HepG2 (cell line): ENCODE data around the gene DPH6. TPM values are rescaled to one million over a fixed set of nuclear protein-coding genes. Genes with fewer than 3 reads are reported as not detected.

Experiments used
- ATAC-seq: fragments of 200-7000 bp; cut with Tn5 transposase; 3 replicates; pipeline ENCODE4 v1.9.1; 2020; ENCODE audit warnings: mild to moderate bottlenecking, moderate library complexity
- BruUV-seq: library from RNA; stranded (reverse); fragments of 400-500 nt; replicated peaks from 2 replicates; lab custom pipeline; 2021; lab: Mats Ljungman, UMichigan
- CTCF ChIA-PET: fragments of 300-600 bp; formaldehyde crosslinking; extraction: SDS; loops from one replicate; lab custom pipeline; 2021; ENCODE audit warnings: low total read pairs, inconsistent platforms, low intra/inter-chr PET ratio; lab: Yijun Ruan, JAX
- POLR2A ChIA-PET: fragments of 350-600 bp; sonication (Branson Sonifier 250); formaldehyde crosslinking; loops from one replicate; lab custom pipeline; 2020; ENCODE audit warnings: antibody characterized with exemption, inconsistent platforms; lab: Yijun Ruan, JAX
- DNase-seq: peaks from one replicate; pipeline ENCODE4 v3.0.0-alpha.2; 2015; ENCODE audit warnings: low spot score
- FAIRE-seq: peaks from 3 replicates; lab custom pipeline; 2011; peaks lifted over from hg19 to GRCh38; lab: Jason Lieb, UNC
- H2AFZ ChIP-seq: one replicate; pipeline ENCODE4 v1.6.1; 2011; ENCODE audit warnings: low read length, inconsistent platforms
- H3K27ac ChIP-seq: fragments of 300-600 bp; 3 replicates; pipeline ENCODE4 v1.8.0; 2011; ENCODE audit warnings: mixed run types, mild to moderate bottlenecking, mixed read lengths, low read length, inconsistent platforms; ENCODE audit not compliant: insufficient read depth; ENCODE audit errors: extremely low read length
- H3K27me3 ChIP-seq, 2 experiments: fragments of 200-600 bp in 1 of 2; 2 replicates in 1 of 2; 3 replicates in 1 of 2; pipeline versions ENCODE4 v1.6.0 to v1.8.0; 2011; ENCODE audit warnings: low read length in 2 of 2, mild to moderate bottlenecking in 2 of 2, moderate library complexity in 2 of 2, inconsistent platforms in 1 of 2; ENCODE audit not compliant: insufficient read depth in 2 of 2, control insufficient read depth in 1 of 2
- H3K36me3 ChIP-seq, 2 experiments: fragments of 200-600 bp in 1 of 2; replicated peaks in 1 of 2; 2 replicates in 1 of 2; 3 replicates in 1 of 2; pipeline versions ENCODE4 v1.5.1 to v1.8.0; 2011; ENCODE audit warnings: low read length in 2 of 2, inconsistent platforms in 1 of 2; ENCODE audit not compliant: insufficient read depth in 2 of 2, control insufficient read depth in 1 of 2
- H3K4me1 ChIP-seq: 2 replicates; pipeline ENCODE4 v1.5.1; 2012; ENCODE audit warnings: low read length, inconsistent platforms; ENCODE audit not compliant: insufficient read depth
- H3K4me2 ChIP-seq: 2 replicates; pipeline ENCODE4 v1.6.0; 2011; ENCODE audit warnings: low read depth, low read length, inconsistent platforms
- H3K4me3 ChIP-seq, 3 experiments: fragments of 200-600 bp in 1 of 3; sonication (generic), shearing (Covaris generic) in 1 of 3; replicated peaks in 1 of 3; 2 replicates each; pipeline ENCODE4 v1.5.1; 2011 to 2016; ENCODE audit warnings: low read length in 3 of 3, inconsistent platforms in 2 of 3, low read depth in 2 of 3, mild to moderate bottlenecking in 2 of 3, control low read depth in 1 of 3, mixed read lengths in 1 of 3; ENCODE audit not compliant: insufficient read depth in 1 of 3
- H3K79me2 ChIP-seq: one replicate; pipeline ENCODE4 v1.6.1; 2011; ENCODE audit warnings: low read length, inconsistent platforms; ENCODE audit not compliant: insufficient read depth
- H3K9ac ChIP-seq: 2 replicates; pipeline ENCODE4 v1.6.0; 2011; ENCODE audit warnings: mild to moderate bottlenecking, low read depth, low read length, inconsistent platforms; ENCODE audit not compliant: insufficient read depth
- H3K9me3 ChIP-seq: 2 replicates; pipeline ENCODE4 v1.5.1; 2012; ENCODE audit warnings: mild to moderate bottlenecking, low read length
- H4K20me1 ChIP-seq: 2 replicates; pipeline ENCODE4 v1.6.0; 2011; ENCODE audit warnings: inconsistent platforms, mild to moderate bottlenecking, low read length, moderate library complexity; ENCODE audit not compliant: insufficient read depth
- AGO1 ChIP-seq: fragments of 200-400 bp; formaldehyde crosslinking; IDR thresholded peaks from 2 replicates; pipeline ENCODE4 v1.6.1; 2017; ENCODE audit warnings: mild to moderate bottlenecking, low read depth, low read length, moderate library complexity; ENCODE audit not compliant: poor library complexity, severe bottlenecking
- CEBPB ChIP-seq: IDR thresholded peaks from 2 replicates; pipeline ENCODE4 v1.6.1; 2011; ENCODE audit warnings: low read depth, low read length, improper control_type of control experiment, borderline replicate concordance
- ERF ChIP-seq: IDR thresholded peaks from 2 replicates; pipeline ENCODE4 v1.6.1; 2018; ENCODE audit warnings: missing biosample characterization, missing genetic modification reagents
- MAZ ChIP-seq, 2 experiments: sonication (generic) in 1 of 2; formaldehyde crosslinking in 1 of 2; IDR thresholded peaks; 2 replicates each; pipeline versions ENCODE4 v1.5.0 to v1.6.1; 2012 to 2020; ENCODE audit warnings: low read depth in 2 of 2, mild to moderate bottlenecking in 2 of 2, borderline replicate concordance in 1 of 2, improper control_type of control experiment in 1 of 2, low read length in 1 of 2, missing genetic modification reagents in 1 of 2, moderate library complexity in 1 of 2
- NFKB2 ChIP-seq: sonication (generic); formaldehyde crosslinking; IDR thresholded peaks from 2 replicates; pipeline ENCODE4 v1.4.0; 2020; ENCODE audit warnings: missing genetic modification reagents, borderline replicate concordance
- RNF2 ChIP-seq: fragments of 450-650 bp; conservative IDR thresholded peaks from 2 replicates; pipeline ENCODE4 v1.6.1; 2016; ENCODE audit warnings: low read depth
- ZNF572 ChIP-seq: sonication (generic); formaldehyde crosslinking; IDR thresholded peaks from 2 replicates; pipeline ENCODE4 v1.5.1; 2020; ENCODE audit warnings: mild to moderate bottlenecking, missing genetic modification reagents
- ZNF644 ChIP-seq: IDR thresholded peaks from 2 replicates; pipeline ENCODE4 v1.6.1; 2016; ENCODE audit warnings: low read depth
- ZSCAN22 ChIP-seq: sonication (generic); formaldehyde crosslinking; IDR thresholded peaks from 2 replicates; pipeline ENCODE4 v1.4.0; 2020; ENCODE audit warnings: mild to moderate bottlenecking, missing genetic modification reagents
- WGBS: methylation state at CpG from one replicate; pipeline ENCODE4 v1.1.6; 2017; ENCODE audit warnings: low lambda C conversion rate; 5-methylcytosine and 5-hydroxymethylcytosine counted together
- in situ Hi-C: cut with HindIII; loops from 2 replicates; pipeline ENCODE4 v1.10.0; 2017; ENCODE audit warnings: low pct_unique_long_range_greater_than_20kb; ENCODE audit not compliant: extremely low pct_ligation_motif_present
- intact Hi-C: fragments of 100-400 bp; cut with micrococcal nuclease; formaldehyde crosslinking; loops from one replicate; pipeline ENCODE4 v1.10.0; 2022; ENCODE audit not compliant: unreplicated experiment
- polyA plus RNA-seq, 8 experiments: library from polyadenylated mRNA; depleted of rRNA in 3 of 8; stranded (reverse) in 7 of 8; unstranded in 1 of 8; fragments of >200 nt; fragmentation: Illumina TruSeq in 4 of 8; extraction: Trizol in 4 of 8; gene quantifications; 2 replicates each; pipeline versions ENCODE4 v1.2.1 to v1.2.3, GENCODE V29; 2011 to 2016; ENCODE audit warnings: low read depth in 4 of 8, missing spikeins in 1 of 8, mixed read lengths in 1 of 8; ENCODE audit not compliant: insufficient read depth in 1 of 8
- total RNA-seq, 5 experiments: library from RNA; depleted of rRNA; stranded (reverse); fragments of >200 nt; fragmentation: Illumina TruSeq; extraction: Trizol; gene quantifications; 2 replicates each; pipeline ENCODE4 v1.2.3, GENCODE V29; 2016; ENCODE audit warnings: low read depth in 1 of 5
- TF ChIP-seq, protein P1 (sequence below): IDR thresholded peaks from 2 replicates; pipeline ENCODE4 v1.6.1; 2016; ENCODE audit warnings: missing genetic modification reagents, missing compliant biosample characterization
- TF ChIP-seq, protein P2 (sequence below): sonication (generic); formaldehyde crosslinking; IDR thresholded peaks from 2 replicates; pipeline ENCODE4 v1.5.1; 2020; ENCODE audit warnings: missing genetic modification reagents, mild to moderate bottlenecking, borderline replicate concordance
- TF ChIP-seq, protein P3 (sequence below): sonication (generic); formaldehyde crosslinking; conservative IDR thresholded peaks from 2 replicates; pipeline ENCODE4 v1.4.0; 2020; ENCODE audit warnings: missing genetic modification reagents
- TF ChIP-seq, protein P4 (sequence below): IDR thresholded peaks from 2 replicates; pipeline ENCODE4 v1.6.1; 2016; ENCODE audit warnings: missing compliant biosample characterization, missing genetic modification reagents, borderline replicate concordance

DPH6 gene
- total and polyA plus RNA-seq, 2 of the 13 experiments (the other 11 are each of a cell fraction or from before 2014, with no cell fraction given) = 10.2 to 25.8 TPM

DNA sequence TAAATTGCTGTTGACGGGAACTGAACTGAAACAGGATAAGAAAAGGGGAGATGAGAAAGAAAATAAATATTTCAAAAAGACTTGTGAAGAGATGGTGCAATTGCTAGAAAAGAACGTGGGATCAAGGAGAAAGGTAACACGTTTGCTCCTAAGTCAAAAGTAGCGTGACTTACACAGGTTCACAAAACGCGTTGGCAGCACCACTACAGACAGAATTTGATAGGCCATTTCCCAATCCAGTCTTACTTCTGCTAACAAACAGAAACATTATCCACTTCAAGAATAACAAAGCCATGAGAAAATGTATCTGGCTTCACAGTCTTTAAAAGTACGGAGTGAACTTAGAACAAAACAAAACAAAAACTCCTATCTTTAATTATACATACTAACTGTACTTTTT is 75.5 kb downstream of the DPH6 start (continued):
- TF ChIP-seq ERF (CRISPR knock-in tag) (no peak), ZSCAN22 (CRISPR knock-in tag) (no peak), RNF2 (no peak)

DNA sequence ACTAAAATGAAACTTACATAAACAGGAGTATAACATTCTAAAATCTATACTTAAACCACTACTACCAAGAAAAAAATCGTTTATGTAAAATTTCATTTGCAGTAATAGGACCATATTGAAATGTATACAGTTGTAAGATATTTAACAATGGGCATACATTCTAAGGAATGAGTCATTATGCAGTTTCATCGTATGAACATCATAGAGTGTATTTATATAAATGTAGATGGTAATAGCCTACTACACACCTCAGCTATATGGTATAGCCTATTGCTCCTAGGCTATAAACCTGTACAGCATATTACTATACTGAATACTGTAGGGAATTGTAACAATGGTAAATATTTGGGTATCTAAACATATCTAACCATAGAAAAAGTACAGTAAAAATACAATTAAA is 79.5 kb downstream of the DPH6 start:
- Histone ChIP-seq H3K27ac (no peak overlapping the region), H3K36me3 (no peaks in the 10 kb centered on the region), H3K4me3 (no peak overlapping the region), H3K9ac (no peak overlapping the region), H4K20me1 (no peaks in the 10 kb centered on the region), H3K9me3 (no peaks in the 10 kb centered on the region), H3K79me2 (no peaks in the 10 kb centered on the region), H2AFZ (no peak overlapping the region), H3K4me2 (no peak overlapping the region), H3K4me1 (no peaks in the 10 kb centered on the region), H3K27me3 (no peaks in the 10 kb centered on the region)
- in situ Hi-C loops = no loop called here
- POLR2A ChIA-PET = no interaction called here
- CTCF ChIA-PET = no interaction called here
- WGBS = 24% methylated on average over 2 of the region's 2 CpGs
- no TSS peak for BruUV-seq
- ATAC-seq (no peak), DNase-seq (no peak), FAIRE-seq (no peak)
- intact Hi-C loops = no loop called here
- TF ChIP-seq ZNF644 (no peak), ZNF572 (CRISPR knock-in tag) (no peak)
- TF ChIP-seq, protein P1, sequence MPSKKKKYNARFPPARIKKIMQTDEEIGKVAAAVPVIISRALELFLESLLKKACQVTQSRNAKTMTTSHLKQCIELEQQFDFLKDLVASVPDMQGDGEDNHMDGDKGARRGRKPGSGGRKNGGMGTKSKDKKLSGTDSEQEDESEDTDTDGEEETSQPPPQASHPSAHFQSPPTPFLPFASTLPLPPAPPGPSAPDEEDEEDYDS (CRISPR knock-in tag) = no peak

DNA sequence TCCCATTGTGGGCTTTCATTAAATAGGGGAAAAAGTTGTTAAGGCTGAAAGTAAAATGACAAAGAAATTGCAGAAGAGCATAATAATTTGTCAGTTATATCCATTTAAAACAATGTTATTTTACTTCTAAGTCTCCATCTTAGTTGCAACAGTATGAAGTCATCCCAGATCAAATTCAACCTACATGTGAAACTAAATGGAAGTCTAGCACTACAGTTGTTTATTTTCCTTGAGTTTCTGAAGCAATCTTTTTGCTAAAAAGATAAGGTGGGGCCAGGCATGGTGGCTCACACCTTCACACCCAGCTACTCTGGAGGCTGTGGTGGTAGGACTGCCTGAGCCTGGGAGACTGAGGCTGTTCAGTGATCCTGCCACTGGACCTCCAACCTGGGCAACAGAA is 80.2 kb downstream of the DPH6 start:
- no peak for FAIRE-seq
- no peaks in the 10 kb centered on the region for H4K20me1 ChIP-seq
- H3K27me3 ChIP-seq = no peaks in the 10 kb centered on the region
- ChIA-PET CTCF (no interaction called here), POLR2A (no interaction called here)
- ATAC-seq = no peak
- in situ Hi-C loops = no loop called here
- H3K4me2 ChIP-seq = no peak overlapping the region
- H3K27ac ChIP-seq = no peak overlapping the region
- no peak overlapping the region for H3K9ac ChIP-seq
- BruUV-seq = no TSS peak
- intact Hi-C loops = no loop called here
- H3K4me3 ChIP-seq = no peak overlapping the region
- no peaks in the 10 kb centered on the region for H3K79me2 ChIP-seq
- H3K9me3 ChIP-seq = no peaks in the 10 kb centered on the region
- no peak overlapping the region for H2AFZ ChIP-seq
- DNase-seq = no peak
- H3K36me3 ChIP-seq = no peaks in the 10 kb centered on the region
- H3K4me1 ChIP-seq = no peaks in the 10 kb centered on the region
- TF ChIP-seq MAZ (IDR thresholded peaks at IDR 0.05; ENCODE audit: borderline replicate concordance, low read depth, low read length) (no peak), MAZ (CRISPR knock-in tag; IDR thresholded peaks at IDR 0.05; ENCODE audit: low read depth) (no peak), AGO1 (no peak), NFKB2 (CRISPR knock-in tag) (no peak), CEBPB (no peak)
- TF ChIP-seq, protein P2, sequence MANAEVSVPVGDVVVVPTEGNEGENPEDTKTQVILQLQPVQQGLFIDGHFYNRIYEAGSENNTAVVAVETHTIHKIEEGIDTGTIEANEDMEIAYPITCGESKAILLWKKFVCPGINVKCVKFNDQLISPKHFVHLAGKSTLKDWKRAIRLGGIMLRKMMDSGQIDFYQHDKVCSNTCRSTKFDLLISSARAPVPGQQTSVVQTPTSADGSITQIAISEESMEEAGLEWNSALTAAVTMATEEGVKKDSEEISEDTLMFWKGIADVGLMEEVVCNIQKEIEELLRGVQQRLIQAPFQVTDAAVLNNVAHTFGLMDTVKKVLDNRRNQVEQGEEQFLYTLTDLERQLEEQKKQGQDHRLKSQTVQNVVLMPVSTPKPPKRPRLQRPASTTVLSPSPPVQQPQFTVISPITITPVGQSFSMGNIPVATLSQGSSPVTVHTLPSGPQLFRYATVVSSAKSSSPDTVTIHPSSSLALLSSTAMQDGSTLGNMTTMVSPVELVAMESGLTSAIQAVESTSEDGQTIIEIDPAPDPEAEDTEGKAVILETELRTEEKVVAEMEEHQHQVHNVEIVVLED (CRISPR knock-in tag) = no peak
- TF ChIP-seq, protein P3, sequence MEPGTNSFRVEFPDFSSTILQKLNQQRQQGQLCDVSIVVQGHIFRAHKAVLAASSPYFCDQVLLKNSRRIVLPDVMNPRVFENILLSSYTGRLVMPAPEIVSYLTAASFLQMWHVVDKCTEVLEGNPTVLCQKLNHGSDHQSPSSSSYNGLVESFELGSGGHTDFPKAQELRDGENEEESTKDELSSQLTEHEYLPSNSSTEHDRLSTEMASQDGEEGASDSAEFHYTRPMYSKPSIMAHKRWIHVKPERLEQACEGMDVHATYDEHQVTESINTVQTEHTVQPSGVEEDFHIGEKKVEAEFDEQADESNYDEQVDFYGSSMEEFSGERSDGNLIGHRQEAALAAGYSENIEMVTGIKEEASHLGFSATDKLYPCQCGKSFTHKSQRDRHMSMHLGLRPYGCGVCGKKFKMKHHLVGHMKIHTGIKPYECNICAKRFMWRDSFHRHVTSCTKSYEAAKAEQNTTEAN = no peak
- TF ChIP-seq, protein P4, sequence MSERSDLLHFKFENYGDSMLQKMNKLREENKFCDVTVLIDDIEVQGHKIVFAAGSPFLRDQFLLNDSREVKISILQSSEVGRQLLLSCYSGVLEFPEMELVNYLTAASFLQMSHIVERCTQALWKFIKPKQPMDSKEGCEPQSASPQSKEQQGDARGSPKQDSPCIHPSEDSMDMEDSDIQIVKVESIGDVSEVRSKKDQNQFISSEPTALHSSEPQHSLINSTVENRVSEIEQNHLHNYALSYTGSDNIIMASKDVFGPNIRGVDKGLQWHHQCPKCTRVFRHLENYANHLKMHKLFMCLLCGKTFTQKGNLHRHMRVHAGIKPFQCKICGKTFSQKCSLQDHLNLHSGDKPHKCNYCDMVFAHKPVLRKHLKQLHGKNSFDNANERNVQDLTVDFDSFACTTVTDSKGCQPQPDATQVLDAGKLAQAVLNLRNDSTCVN (CRISPR knock-in tag) = no peak
